B cell (primary cell): ENCODE results near the gene WASF2. TPM values are rescaled to one million over a fixed set of nuclear protein-coding genes. Genes with fewer than 3 reads are reported as not detected.
A peak's percentile ranks its signal among the peaks of the same experiment; 100 is the strongest.

Source experiments
- ATAC-seq: fragments of 200-7000 bp; cut with Tn5 transposase; one replicate; pipeline ENCODE4 v1.10.0; 2021; ENCODE audit warnings: low read depth, mild to moderate bottlenecking, moderate number of reproducible peaks, moderate library complexity
- CTCF ChIA-PET: fragments of 350-600 bp; sonication (Branson Sonifier 250); formaldehyde crosslinking; loops from one replicate; lab custom pipeline; 2021; ENCODE audit warnings: antibody characterized with exemption, inconsistent platforms; lab: Charles Lee
- POLR2A ChIA-PET: fragments of 350-600 bp; sonication (Branson Sonifier 250); formaldehyde crosslinking; loops from one replicate; lab custom pipeline; 2021; ENCODE audit warnings: antibody characterized with exemption; lab: Charles Lee
- DNase-seq: peaks from one replicate; pipeline ENCODE4 v3.0.0; 2013
- H2AFZ ChIP-seq: 2 replicates; pipeline ENCODE4 v1.6.1; 2012; ENCODE audit warnings: mild to moderate bottlenecking, low read depth, low read length; ENCODE audit not compliant: insufficient read depth, poor library complexity, severe bottlenecking
- H3K27ac ChIP-seq, 2 donors: 1 replicate in 1 of 2; 2 replicates in 1 of 2; pipeline ENCODE4 v1.5.1; 2012 to 2013; ENCODE audit warnings: low read length in 2 of 2, mild to moderate bottlenecking in 2 of 2, moderate library complexity in 1 of 2
- H3K27me3 ChIP-seq, 4 experiments: fragments of 200-600 bp in 1 of 4; sonication (generic) in 1 of 4; replicated peaks in 1 of 4; 1 replicate in 2 of 4; 2 replicates in 2 of 4; pipeline versions ENCODE4 v1.6.1 to v1.7.0; 2013 to 2016; ENCODE audit warnings: low read length in 3 of 4, mild to moderate bottlenecking in 2 of 4, mixed read lengths in 1 of 4, moderate library complexity in 1 of 4; ENCODE audit not compliant: insufficient read depth in 4 of 4, control insufficient read depth in 3 of 4; ENCODE audit errors: control extremely low read depth in 1 of 4
- H3K36me3 ChIP-seq, 2 experiments: replicated peaks in 1 of 2; 1 replicate in 1 of 2; 2 replicates in 1 of 2; pipeline versions ENCODE4 v1.6.1 to v1.7.1; 2013; ENCODE audit warnings: low read length in 1 of 2; ENCODE audit not compliant: insufficient read depth in 2 of 2, control insufficient read depth in 1 of 2; ENCODE audit errors: control extremely low read depth in 1 of 2, extremely low read depth in 1 of 2
- H3K4me1 ChIP-seq, 2 donors: fragments of 200-600 bp in 1 of 2; sonication (generic) in 1 of 2; 1 replicate in 1 of 2; 2 replicates in 1 of 2; pipeline versions ENCODE4 v1.5.1 to v1.6.1; 2013 to 2017; ENCODE audit warnings: low read length in 2 of 2; ENCODE audit not compliant: control insufficient read depth in 2 of 2, insufficient read depth in 2 of 2
- H3K4me2 ChIP-seq: replicated peaks from 2 replicates; pipeline ENCODE3; 2012; ENCODE audit warnings: mild to moderate bottlenecking, low read depth, low read length; ENCODE audit not compliant: poor library complexity, severe bottlenecking
- H3K4me3 ChIP-seq, 5 experiments: fragments of 200-600 bp in 1 of 5; sonication (generic) in 1 of 5; 1 replicate in 3 of 5; 2 replicates in 2 of 5; pipeline versions ENCODE4 v1.5.1 to v1.7.0; 2011 to 2016; ENCODE audit warnings: low read length in 4 of 5, mild to moderate bottlenecking in 4 of 5, low read depth in 2 of 5, control low read depth in 1 of 5, moderate library complexity in 1 of 5; ENCODE audit not compliant: insufficient read depth in 1 of 5; ENCODE audit errors: control extremely low read depth in 1 of 5, extremely low read depth in 1 of 5
- H3K79me2 ChIP-seq: fragments of 200-600 bp; sonication (generic); one replicate; pipeline ENCODE4 v1.6.0; 2016; ENCODE audit warnings: low read length; ENCODE audit not compliant: control insufficient read depth, insufficient read depth
- H3K9ac ChIP-seq: fragments of 200-600 bp; sonication (generic); 2 replicates; pipeline ENCODE4 v1.6.1; 2017; ENCODE audit warnings: mild to moderate bottlenecking, low read length, moderate library complexity
- H3K9me3 ChIP-seq, 3 donors: one replicate each; pipeline versions ENCODE4 v1.6.1 to v1.7.1; 2013; ENCODE audit warnings: low read length in 2 of 3; ENCODE audit not compliant: control insufficient read depth in 2 of 3, insufficient read depth in 1 of 3; ENCODE audit errors: control extremely low read depth in 1 of 3
- H4K20me1 ChIP-seq: 2 replicates; pipeline ENCODE4 v1.6.0; 2012; ENCODE audit warnings: mild to moderate bottlenecking, low read length; ENCODE audit not compliant: insufficient read depth, control insufficient read depth, poor library complexity, severe bottlenecking
- H3K27ac Mint-ChIP-seq: one replicate; pipeline ENCODE4 v1.8.0; 2021; ENCODE audit warnings: mixed read lengths
- H3K27me3 Mint-ChIP-seq: one replicate; pipeline ENCODE4 v1.8.0; 2021; ENCODE audit warnings: mixed read lengths
- H3K4me1 Mint-ChIP-seq: one replicate; pipeline ENCODE4 v1.8.0; 2021; ENCODE audit warnings: mixed read lengths
- H3K4me3 Mint-ChIP-seq: one replicate; pipeline ENCODE4 v1.8.0; 2021; ENCODE audit warnings: mixed read lengths
- H3K9me3 Mint-ChIP-seq: one replicate; pipeline ENCODE4 v1.8.0; 2022; ENCODE audit warnings: mixed read lengths; ENCODE audit not compliant: insufficient read depth
- CTCF ChIP-seq: fragments of 200-600 bp; IDR thresholded peaks from one replicate; pipeline ENCODE4 v1.8.0; 2022; ENCODE audit warnings: antibody characterized with exemption, mild to moderate bottlenecking
- EZH2 ChIP-seq: IDR thresholded peaks from 2 replicates; pipeline ENCODE4 v1.6.1; 2012; ENCODE audit warnings: borderline replicate concordance, low read depth, mild to moderate bottlenecking, moderate library complexity, low read length; ENCODE audit not compliant: insufficient read depth, poor library complexity, severe bottlenecking
- WGBS: methylation state at CpG from one replicate; pipeline ENCODE4 v1.1.5; 2013; ENCODE audit warnings: missing lambda C conversion rate; ENCODE audit not compliant: insufficient coverage; 5-methylcytosine and 5-hydroxymethylcytosine counted together
- intact Hi-C: fragments of 100-400 bp; cut with micrococcal nuclease; formaldehyde crosslinking; loops from one replicate; pipeline ENCODE4 v1.10.0; 2022
- polyA plus RNA-seq: library from polyadenylated mRNA; depleted of rRNA; stranded (reverse); fragments of >200 nt; gene quantifications from 2 replicates; pipeline ENCODE4 v1.2.3, GENCODE V29; 2012
- total RNA-seq, 2 donors: library from RNA; stranded (reverse); fragments of 120-200 nt in 1 of 2; gene quantifications; 1 replicate in 1 of 2; 2 replicates in 1 of 2; pipeline versions ENCODE4 v1.2.3 to v1.2.4, GENCODE V29; 2013 to 2022

The WASF2 gene
- total and polyA plus RNA-seq, 2 donors (not counting 1 experiment from before 2014, with no cell fraction given): 67.4 to 169 TPM

- ChIA-PET CTCF (interaction anchor here (0.6 to 7.8 kb wide), 11 partner anchors 11 to 352 kb away, joined by 3 to 402 read pairs (median 4); partner anchors contain the start of gene AHDC1), POLR2A (no interaction called here)
- no peak overlapping the region for H2AFZ ChIP-seq
- intact Hi-C loops: loop anchor here (10.0 kb wide), 1 partner anchor 164 kb away; the partner anchor contains the start of gene WDTC1
- Mint-ChIP-seq H3K27me3 (no peaks in the 10 kb centered on the region), H3K4me3 (no peak overlapping the region), H3K4me1 (peaks cover 36% of the 10 kb centered on the region), H3K27ac (peak overlapping the region; percentile 56), H3K9me3 (no peaks in the 10 kb centered on the region)
- no peaks in the 10 kb centered on the region for H3K36me3 ChIP-seq
- no peaks in the 10 kb centered on the region for H4K20me1 ChIP-seq
- no peak for ATAC-seq
- H3K27me3 ChIP-seq: no peaks in the 10 kb centered on the region
- H3K79me2 ChIP-seq: no peaks in the 10 kb centered on the region
- no peak for DNase-seq
- WGBS: 90% methylated on average over 2 of the region's 4 CpGs
- no peak overlapping the region for H3K9ac ChIP-seq
- no peak overlapping the region for H3K4me2 ChIP-seq
- H3K27ac ChIP-seq: peak overlapping the region in 1 of 2 donors; percentile 38
- H3K9me3 ChIP-seq: no peaks in the 10 kb centered on the region
- H3K4me1 ChIP-seq: peaks cover 22 to 35% of the 10 kb centered on the region in 2 donors
- no peak for TF ChIP-seq EZH2
- no peak overlapping the region for H3K4me3 ChIP-seq
Observed at GRCh38 chr1:27398405-27399149, 91.4 kb downstream of the WASF2 start.

GRCh38 chr1:27397749-27398148, 92.2 kb downstream of the WASF2 start:
- POLR2A ChIA-PET: interaction anchor here (1.2 kb wide), 1 partner anchor 101 kb away, joined by 3 read pairs; no protein-coding TSS in a partner anchor
- TF ChIP-seq CTCF (no peak), EZH2 (no peak)

More at GRCh38 chr1:27397749-27398148, 92.2 kb downstream of the WASF2 start:
- Mint-ChIP-seq H3K27ac (peak overlapping the region; percentile 32), H3K4me3 (no peak overlapping the region), H3K27me3 (no peaks in the 10 kb centered on the region), H3K4me1 (peaks cover 29% of the 10 kb centered on the region), H3K9me3 (no peaks in the 10 kb centered on the region)
- no peak overlapping the region for H3K27ac ChIP-seq
- H3K36me3 ChIP-seq: no peaks in the 10 kb centered on the region
- no peaks in the 10 kb centered on the region for H3K79me2 ChIP-seq
- H3K4me2 ChIP-seq: no peak overlapping the region
- CTCF ChIA-PET: interaction anchor here (1.3 to 7.8 kb wide), 8 partner anchors 10 to 265 kb away, joined by 3 to 402 read pairs (median 14); partner anchors contain the start of gene AHDC1
- no peak for DNase-seq
- no peak overlapping the region for H3K9ac ChIP-seq
- intact Hi-C loops: loop anchor here (10.0 kb wide), 1 partner anchor 163 kb away; the partner anchor contains the start of gene WDTC1
- WGBS: 90% methylated on average over 5 of the region's 7 CpGs
- no peak overlapping the region for H2AFZ ChIP-seq
- peaks cover 15 to 29% of the 10 kb centered on the region in 2 donors for H3K4me1 ChIP-seq
- H3K9me3 ChIP-seq: no peaks in the 10 kb centered on the region
- H3K4me3 ChIP-seq: no peak overlapping the region
- ATAC-seq: no peak
- no peaks in the 10 kb centered on the region for H3K27me3 ChIP-seq
- no peaks in the 10 kb centered on the region for H4K20me1 ChIP-seq
